D721Med (cell line): ENCODE results near the gene PAX3.
A peak's percentile ranks its signal among the peaks of the same experiment; 100 is the strongest.

ENCODE experiments used
- DNase-seq: peaks from one replicate; pipeline ENCODE4 v3.0.0; 2011; ENCODE audit warnings: low spot score; ENCODE audit not compliant: insufficient read length
- FAIRE-seq: peaks from 2 replicates; lab custom pipeline; 2011; peaks lifted over from hg19 to GRCh38; lab: Jason Lieb, UNC
- TF ChIP-seq, protein P1 (sequence below): IDR thresholded peaks from 2 replicates; pipeline ENCODE4 v1.5.1; 2012; ENCODE audit warnings: mild to moderate bottlenecking, control low read depth; ENCODE audit not compliant: insufficient read depth; ENCODE audit errors: missing control alignments

PAX3 gene

DNA sequence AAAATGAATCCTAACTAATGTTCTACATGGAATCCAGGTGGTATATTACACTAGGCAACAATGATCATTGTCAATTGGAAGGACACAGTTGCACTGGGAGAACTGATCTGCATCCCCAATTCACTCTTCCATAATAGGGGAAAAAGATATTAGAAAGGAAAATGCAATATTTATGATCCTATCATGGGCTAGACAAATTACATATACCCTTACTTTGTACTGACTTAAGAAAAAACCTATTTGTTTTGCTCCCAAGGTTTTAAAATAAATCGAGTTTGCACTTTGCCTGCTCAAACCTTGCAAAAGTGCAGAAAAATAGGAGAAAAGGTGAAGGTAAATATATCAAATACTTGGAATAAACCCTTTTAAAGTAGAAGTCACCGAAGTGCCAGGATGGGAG is 11.0 kb upstream of the PAX3 start:
- FAIRE-seq, result no peak
- DNase-seq, result no peak
- TF ChIP-seq, protein P1, sequence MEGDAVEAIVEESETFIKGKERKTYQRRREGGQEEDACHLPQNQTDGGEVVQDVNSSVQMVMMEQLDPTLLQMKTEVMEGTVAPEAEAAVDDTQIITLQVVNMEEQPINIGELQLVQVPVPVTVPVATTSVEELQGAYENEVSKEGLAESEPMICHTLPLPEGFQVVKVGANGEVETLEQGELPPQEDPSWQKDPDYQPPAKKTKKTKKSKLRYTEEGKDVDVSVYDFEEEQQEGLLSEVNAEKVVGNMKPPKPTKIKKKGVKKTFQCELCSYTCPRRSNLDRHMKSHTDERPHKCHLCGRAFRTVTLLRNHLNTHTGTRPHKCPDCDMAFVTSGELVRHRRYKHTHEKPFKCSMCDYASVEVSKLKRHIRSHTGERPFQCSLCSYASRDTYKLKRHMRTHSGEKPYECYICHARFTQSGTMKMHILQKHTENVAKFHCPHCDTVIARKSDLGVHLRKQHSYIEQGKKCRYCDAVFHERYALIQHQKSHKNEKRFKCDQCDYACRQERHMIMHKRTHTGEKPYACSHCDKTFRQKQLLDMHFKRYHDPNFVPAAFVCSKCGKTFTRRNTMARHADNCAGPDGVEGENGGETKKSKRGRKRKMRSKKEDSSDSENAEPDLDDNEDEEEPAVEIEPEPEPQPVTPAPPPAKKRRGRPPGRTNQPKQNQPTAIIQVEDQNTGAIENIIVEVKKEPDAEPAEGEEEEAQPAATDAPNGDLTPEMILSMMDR, result no peak

DNA sequence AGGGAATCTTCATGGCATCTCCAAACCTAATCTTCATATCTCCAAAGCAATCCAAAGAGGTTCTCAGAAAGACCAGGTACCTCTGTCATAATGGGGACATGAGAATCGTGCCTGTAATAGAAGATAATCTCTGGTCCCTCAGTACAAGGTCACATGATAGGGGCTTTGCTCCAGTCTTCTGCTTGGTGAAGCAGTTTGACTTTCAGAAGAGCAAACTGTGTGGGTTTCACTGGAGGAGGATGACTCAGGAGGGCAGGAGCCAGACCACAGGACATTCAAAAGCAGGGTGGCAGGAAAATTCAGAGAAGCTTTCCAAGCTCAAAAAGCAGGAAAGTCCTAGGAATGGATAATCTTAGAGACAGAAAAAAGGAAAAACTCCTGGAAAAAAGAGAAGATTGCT is 10.6 kb upstream of the PAX3 start:
- FAIRE-seq (no peak), DNase-seq (no peak)
- TF ChIP-seq, protein P1, result no peak

DNA sequence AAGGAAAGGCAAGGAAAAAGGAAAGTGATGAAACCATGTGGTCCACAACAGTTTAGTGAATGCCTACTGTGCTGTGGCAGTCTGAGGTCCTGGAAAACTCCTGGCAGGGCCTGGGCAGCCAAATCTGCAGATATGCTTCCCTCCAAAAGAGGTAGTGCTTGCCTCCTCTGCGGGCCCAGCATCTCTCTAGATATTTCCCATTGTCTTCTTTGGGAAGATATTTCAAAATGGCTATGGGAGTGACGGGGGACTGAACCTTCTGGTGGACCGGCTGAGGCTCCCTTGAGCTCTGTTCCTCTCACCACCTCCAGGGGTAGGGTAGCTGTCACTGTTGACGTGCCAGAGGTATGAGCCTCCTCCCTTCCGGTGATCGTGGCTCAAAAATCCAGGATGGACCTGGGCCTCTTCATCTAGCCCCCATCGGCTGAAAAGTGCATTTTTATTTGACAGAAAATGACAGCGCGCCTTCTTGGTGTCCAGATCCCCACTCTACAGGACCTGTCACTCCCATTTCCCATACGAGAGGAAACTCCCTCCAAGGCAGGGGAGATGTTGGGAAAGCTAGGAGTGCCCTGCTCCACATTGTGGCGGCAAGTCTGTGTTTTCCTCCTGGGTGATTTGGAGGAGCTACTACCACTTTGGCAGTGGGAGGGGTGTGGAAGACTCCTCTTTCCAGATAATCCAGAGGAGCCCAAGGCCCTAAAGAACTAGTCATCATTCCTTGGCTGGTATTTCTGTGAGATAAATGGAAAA is 9.4 kb upstream of the PAX3 start:
- TF ChIP-seq, protein P1, result no peak
- FAIRE-seq, result no peak
- DNase-seq, result no peak

DNA sequence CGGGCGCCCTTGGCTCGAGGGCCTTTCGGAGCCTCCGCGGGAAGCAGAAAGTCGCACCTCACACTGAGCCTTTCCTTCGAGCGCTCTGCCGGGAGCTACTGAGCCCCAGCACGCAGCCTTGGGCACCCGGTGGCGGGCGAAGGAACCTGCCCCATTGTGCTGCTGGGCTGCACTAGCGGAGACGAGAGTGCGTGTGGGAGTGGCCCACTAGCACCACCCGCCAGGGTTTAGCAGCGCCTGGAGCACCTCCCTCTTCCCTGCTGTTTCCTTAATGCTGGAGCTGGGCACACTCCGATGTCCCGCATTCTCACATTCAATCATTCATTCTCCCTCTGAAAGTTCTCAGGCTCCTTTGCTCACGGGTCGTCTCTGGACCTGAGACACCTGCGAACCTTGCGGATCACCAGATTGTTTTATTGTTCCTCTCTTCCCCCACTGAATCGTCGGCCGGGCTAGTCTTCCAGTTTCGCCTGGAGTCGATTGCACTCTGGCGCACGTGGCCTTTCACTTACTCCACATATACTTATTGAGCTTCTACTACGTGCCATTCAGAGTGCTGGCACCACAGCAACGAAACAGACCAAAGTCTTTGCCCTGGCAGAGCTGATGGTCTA is 8.5 kb upstream of the PAX3 start:
- DNase-seq, result no peak
- TF ChIP-seq, protein P1, result no peak
- FAIRE-seq, result no peak

DNA sequence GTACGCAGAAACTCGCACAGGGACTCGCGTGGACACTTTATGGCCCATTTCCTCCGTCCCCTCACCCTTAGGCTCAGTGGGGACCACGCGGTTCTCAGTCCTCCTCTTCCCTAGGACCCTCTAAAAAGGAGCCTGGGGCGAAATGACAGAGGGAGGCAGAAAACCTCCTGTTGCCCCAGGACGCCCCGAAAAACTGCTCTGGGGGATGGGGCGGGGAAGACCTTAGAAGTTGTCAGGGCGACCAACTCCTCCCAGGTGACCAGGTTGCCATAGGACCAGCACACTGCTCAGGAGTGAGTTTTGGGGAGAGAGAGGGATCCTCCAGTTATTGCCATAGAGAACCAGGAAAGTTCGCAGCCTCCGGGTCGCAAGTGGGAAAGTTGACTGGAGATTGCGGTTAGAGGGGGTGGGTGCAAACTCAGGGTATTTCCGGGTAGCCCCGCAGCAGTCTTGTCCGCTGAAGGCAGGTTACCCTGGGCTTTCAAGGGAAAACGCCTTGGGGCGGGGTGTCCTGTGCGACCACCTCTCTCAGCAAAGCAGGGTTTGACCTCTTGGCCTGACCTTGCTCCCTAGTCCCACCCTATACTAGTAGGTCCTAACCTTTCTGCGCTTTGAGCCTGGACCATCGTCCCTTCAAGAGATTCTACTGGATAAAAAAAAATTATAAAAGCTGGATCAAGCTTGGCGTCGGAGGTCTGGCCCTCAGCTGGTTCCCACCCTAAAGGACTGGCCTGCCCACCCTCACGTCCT is 7.8 kb upstream of the PAX3 start:
- TF ChIP-seq, protein P1, result no peak
- FAIRE-seq (no peak), DNase-seq (no peak)

DNA sequence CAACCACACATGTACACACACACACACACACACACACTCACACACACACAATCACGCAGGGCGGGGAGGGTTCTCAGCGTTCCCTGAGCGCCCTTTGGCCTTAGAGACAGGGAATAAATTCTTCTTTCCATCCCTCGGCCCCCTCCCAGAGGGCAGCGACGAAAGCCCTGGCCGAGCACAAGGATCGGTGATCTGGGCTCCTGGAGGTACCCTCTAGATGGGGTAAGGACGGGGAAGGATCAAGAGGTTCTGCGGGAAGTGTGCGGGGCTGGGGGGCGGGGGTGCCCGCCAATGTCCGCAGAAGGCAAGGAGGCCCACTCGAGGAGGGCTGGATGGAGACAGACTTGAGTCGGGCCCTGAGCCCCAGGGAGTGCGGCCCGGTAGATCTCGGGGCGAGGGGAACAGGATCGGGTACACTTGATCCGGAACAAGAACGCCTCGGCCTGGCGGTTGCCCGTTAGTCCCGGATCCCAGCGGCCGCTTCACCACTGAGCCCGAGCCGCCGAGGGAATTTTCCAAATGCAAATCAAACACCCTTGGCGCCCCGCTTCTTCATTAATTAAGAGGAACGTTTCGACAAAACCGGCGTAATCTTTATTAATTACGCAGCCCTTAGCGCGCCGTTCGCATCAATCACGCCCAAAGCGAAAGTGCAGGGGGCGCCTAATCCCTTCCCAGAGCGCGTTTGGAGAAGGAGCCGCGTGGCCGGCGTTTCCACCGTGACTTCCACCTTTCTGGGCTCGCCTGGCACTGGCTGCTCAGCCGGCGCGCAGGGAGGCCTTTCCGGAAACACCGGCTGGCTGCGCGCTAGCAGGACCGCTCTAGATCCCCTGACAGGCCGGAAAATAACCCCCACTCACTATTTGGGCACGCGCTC is 7.0 kb upstream of the PAX3 start:
- FAIRE-seq, result no peak
- TF ChIP-seq, protein P1, result no peak
- DNase-seq, result peak; percentile 40
